ENCODE measurements around the gene TMOD1.

TMOD1 gene

DNA sequence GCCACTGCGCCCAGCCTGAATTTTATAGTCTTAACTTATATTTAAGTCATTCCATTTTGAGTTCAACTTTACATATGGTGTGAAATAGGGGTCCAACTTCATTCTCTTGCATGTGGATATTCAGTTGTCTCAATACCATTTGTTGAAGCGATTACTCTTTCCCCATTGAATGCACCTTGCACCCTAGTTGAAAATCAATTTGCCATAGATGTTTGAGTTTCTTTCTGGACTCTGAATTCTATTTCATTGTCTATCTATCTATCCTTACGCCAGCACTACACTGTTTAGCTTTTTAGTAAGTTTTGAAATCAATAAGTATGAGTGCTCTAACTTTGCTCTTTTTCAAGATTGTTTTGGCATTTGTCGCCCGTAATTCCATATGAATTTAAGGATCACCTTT is 49.8 kb downstream of the TMOD1 start:
- no peak for DNase-seq

- no peak for DNase-seq
These were observed 51.7 kb downstream of the TMOD1 start for GRCh38 chr9:97553141-97553540.

DNA sequence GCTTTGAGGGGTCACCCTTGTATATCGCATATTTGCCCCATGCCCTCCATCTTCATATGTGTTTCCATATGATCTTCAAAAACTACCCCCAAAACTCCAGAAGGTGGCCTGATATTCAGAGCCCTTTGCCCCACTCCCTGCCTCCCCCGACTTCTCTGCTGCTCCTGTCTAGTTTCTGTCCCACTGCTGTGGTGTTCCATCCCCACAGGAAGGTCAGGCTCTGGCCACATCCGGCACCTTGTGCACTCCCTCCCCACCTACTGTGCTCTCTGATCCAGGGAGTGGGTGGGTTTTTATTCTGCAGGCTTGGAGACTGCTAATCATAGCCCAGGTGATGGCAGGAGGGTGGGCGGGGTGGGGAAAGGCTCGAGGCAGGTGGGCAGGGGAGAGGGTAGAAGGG is 52.4 kb downstream of the TMOD1 start:
- DNase-seq, result no peak

GRCh38 chr9:97554566-97555075 is 53.2 kb downstream of the TMOD1 start:
- DNase-seq, result no peak

- DNase-seq, result no peak
These were observed 53.7 kb downstream of the TMOD1 start for GRCh38 chr9:97555164-97555563.

DNA sequence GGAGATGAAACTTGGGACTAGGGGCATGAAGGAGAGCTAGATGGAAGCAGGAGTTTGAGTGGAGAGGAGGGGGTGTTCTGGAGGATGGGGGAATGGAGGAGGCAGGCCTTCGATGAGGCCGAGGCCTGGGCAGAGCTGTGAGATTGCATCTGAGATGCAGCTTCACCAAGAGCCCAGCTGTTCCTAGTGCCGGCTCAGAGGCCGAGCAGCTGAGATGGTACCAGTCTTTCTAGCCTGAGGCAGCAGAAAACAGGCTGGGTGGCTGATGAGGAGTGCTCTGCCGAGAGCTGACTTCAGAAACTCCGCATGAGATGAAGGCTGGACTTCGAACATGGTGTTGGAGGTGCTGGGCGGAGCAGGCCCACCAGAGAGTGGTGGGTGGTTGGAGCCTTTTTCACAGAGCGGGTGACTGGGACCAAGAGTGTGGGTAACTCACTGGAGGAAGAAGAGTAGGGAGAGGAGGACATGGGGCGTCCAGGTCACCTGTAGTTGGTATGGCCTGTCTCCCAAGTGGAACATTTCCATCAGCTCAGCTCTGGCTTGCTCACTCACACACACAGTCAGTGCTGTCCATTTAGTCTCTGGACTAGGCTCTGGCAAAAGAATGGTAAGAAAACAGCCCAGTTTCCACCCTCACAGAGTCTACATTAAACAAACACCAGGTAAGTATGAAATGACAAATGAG is 54.7 kb downstream of the TMOD1 start:
- no peak for DNase-seq

DNA sequence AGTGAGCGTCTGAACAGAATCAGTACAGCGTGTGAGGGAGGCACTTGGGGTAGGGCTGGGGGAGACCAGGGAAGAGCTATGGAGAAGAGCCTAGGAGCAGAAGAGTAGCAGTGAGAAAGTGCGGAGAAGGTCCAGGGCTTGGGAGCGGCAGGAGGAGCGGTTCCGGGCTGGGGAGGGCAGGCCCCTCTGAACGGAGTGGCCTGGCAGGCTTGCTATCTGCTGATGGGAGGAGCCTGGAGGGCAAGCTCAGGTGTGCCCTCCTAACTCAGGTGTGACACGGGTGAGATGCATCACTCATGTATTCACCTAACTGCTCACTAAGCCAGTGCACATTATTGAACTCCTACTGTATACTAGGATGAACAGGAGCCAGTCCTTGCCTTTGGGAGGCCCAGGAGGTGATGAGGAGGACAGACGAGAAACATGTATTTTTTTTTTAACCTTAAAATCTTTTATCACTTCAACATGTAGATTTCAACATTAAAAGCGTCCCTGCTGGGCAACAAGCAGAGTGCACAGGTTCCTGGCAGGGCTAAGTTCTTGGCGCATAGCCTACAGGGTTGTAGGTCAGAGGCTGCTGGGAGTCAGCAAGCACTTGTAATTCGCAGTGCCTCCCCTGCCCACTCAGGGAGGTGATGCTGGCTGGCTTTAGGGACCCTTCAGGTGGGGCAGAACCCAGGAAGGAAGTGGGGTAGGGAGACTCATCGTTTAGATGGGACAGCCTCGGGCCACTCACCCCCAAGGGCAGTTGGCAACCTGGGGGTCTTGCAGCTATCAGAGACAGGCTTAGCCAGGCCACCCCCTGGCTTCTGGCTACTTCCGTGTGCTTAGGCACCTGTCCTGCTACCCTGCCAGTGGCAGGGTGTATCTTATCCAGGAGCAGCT is 55.5 kb downstream of the TMOD1 start:
- DNase-seq, result no peak

- DNase-seq, result peak; percentile 53
These were observed 56.2 kb downstream of the TMOD1 start for GRCh38 chr9:97557606-97558095.

DNA sequence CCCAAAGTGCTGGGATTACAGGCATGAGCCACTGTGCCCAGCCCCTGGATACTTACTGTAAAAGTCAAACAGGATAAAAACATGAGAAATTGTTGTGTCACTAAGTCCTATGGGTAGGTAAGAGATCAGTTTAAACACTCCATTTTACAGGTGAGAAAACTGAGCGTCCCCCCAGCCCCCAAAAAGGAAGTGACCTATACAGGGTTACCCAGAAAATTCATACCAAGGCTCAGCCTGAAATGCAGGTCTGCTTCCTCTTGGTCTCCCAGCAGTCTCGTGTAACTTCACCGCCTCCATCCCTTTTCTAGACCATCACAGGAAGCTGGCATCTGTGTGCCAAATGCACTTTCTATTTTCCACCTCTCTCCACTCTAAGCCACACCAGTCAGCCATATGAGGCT is 57.2 kb downstream of the TMOD1 start:
- no peak for DNase-seq

GRCh38 chr9:97559111-97559514 is 57.6 kb downstream of the TMOD1 start:
- DNase-seq, result no peak

GRCh38 chr9:97560154-97560553 is 58.7 kb downstream of the TMOD1 start:
- DNase-seq, result no peak

DNA sequence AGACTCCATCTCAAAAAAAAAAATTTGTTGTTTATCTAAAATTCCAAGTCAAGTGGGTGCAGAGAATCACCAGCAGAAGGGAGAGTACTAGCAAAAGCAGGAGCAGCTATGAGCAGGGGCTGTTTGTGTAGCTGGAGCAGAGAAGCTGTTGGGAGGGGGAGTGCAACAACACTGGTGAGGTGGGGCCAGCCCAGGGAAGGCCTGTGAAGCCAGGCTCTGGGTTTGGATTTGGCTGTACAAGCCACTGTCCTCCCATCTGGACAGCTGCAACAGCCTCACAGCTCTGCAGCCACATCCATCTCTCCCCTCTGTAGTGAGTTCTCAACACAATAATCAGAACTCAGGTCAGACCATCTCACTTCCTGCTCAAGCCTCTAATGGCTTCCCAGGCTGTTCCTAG is 59.4 kb downstream of the TMOD1 start:
- DNase-seq, result no peak

GRCh38 chr9:97561501-97561900 is 60.0 kb downstream of the TMOD1 start:
- no peak for DNase-seq

DNA sequence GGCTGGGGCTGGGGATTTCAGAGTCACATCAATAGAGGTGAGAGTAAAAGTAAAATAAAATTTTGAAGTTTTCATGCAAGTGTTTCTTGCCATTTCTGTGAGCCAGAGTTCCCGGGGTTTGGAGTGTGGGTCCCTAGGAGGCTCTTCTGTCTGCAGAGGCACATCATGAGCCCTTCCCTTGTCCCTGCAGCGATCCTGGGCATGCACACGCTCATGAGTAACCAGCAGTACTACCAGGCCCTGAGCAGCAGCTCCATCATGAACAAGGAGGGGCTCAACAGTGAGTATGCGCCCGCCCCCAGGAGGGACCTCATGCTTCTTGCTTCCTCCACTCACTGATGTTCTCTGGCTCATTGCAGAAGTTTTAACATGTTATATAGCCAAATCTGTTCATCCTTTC is 61.1 kb downstream of the TMOD1 start:
- DNase-seq, result no peak

GRCh38 chr9:97563458-97564135 is 62.1 kb downstream of the TMOD1 start:
- DNase-seq, result no peak

- no peak for DNase-seq
These were observed 63.1 kb downstream of the TMOD1 start for GRCh38 chr9:97564291-97565175.

DNA sequence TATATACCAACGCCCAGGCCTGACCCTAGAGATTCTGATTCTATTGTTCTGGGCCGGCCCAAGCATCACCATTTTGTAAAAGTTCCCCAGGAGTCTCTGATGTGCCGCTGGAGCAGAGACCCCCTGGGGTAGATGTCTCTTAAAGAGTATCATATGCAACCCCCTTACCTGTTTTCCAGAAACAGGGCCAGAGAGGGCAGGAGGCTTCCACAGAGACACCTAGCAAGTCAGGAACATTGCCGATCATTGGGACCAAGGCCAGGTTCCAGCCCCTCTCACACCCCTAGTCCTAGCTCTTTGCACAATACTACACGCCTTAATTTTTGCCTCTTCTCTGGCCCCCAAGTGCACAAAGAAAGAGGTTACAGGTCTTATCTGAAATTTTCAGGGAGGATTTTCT is 63.8 kb downstream of the TMOD1 start:
- DNase-seq, result no peak

DNA sequence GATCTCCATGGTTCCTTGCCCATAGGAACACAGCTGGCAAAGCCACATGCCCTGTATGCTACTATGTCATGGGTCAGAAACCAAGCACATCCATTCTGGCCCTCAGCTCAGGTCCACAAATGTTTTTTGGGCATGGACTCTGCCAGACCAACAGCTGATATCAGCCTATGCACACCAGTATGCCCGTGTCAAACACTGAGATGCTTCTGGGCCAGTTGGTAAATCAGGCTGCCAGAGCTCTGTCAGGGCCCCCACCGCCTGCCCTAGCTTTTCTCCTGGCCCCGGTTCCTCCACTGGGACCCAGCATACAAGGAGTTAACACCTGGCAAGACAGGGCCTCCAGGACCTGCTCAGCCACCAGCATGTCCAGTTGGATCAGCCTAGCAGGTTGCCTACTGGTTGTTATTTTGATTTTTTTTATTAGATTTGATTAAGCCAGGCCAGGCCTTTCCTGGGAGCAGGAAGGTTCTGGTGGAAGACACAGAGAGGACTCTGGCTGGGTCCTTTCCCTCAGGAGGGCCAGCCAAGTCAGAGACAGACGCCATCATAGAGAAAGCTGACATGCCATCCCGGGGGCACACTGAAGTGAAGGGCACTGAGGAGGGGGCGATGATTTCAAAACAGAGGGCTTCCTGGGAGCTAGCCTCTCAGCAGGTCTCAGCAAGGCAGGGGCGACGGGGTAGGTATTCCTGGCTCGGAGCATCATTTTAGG is 65.9 kb downstream of the TMOD1 start:
- DNase-seq, result no peak

- no peak for DNase-seq
These were observed 66.4 kb downstream of the TMOD1 start for GRCh38 chr9:97567894-97568202.

DNA sequence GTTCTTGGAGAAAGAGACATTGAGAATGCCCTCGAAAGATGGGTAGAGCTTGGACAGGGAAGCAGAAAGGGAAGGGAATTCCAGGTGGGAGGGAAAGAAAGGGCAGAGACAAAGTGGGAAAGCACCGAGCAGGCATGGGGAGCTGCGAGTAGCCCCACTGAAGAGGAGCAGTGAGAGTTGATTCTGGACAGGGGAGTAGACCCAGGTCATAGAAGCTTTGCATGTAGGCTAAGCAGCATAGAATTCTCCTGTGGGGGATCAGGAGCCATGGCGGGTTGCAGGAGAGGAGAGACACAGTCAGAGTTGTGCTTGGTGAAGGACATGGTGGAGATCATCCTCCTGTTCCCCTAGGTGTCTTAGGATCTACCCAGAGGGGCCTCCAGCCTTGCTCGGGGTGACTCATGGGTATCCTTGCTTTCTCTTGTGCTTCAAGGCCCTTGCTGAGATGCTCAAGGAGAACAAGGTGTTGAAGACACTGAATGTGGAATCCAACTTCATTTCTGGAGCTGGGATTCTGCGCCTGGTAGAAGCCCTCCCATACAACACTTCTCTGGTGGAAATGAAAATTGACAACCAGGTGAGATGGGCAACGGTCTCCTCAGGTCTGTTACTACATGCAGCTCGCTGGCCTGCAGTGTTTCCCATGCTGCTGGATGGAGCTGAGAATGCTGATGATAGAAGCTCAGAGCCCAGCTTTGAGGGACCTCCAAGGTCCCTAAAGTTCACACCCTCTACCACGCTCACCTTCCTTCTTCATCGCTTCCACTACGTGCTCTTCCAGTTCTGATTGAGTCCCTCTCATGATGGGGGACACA is 67.2 kb downstream of the TMOD1 start:
- DNase-seq, result no peak

DNA sequence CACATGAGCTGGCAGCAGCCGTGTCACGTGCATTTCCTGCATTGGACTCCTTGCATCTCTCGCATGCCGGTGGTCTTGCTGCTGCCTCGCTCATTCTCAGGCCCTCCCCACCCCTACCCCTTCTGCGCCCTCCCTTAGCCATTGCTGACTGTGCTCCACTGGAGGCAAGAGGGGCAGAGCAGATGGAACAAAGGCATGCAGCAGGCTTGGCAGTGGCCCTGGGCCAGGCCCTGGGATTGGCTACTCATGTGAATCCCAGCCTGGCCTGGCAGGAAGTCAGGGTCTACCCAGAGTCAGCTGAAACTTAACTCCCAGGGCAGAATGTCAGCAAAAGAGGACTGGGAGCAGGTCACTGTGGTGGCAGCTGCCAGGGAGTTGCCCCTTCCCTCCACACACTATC is 69.4 kb downstream of the TMOD1 start:
- DNase-seq, result no peak

Measured in SHP77 treated with DMSO at 0.1 percent for 48 hours (cell line).